Ascending aorta (tissue), 2 donors: ENCODE data around the gene EPB41L5. TPM values are rescaled to one million over a fixed set of nuclear protein-coding genes. Genes with fewer than 3 reads are reported as not detected.

ENCODE experiments used
- DNase-seq, 2 donors: peaks; one replicate each; pipeline ENCODE4 v3.0.0-alpha.2; 2019; ENCODE audit warnings: low spot score in 2 of 2
- H3K27ac ChIP-seq, 2 donors: fragments of 200-600 bp; sonication (generic); one replicate each; pipeline ENCODE4 v1.5.1; 2016 to 2017; ENCODE audit warnings: mild to moderate bottlenecking in 1 of 2
- H3K27me3 ChIP-seq: fragments of 200-600 bp; sonication (generic); one replicate; pipeline ENCODE4 v1.5.1; 2017
- H3K36me3 ChIP-seq, 2 donors: fragments of 200-600 bp; sonication (generic); one replicate each; pipeline ENCODE4 v1.5.1; 2016
- H3K4me1 ChIP-seq, 2 donors: fragments of 200-600 bp; sonication (generic); one replicate each; pipeline ENCODE4 v1.5.1; 2016 to 2017; ENCODE audit warnings: mild to moderate bottlenecking in 1 of 2
- H3K4me3 ChIP-seq, 2 donors: fragments of 200-600 bp; sonication (generic); one replicate each; pipeline ENCODE4 v1.5.1; 2016 to 2017; ENCODE audit warnings: mild to moderate bottlenecking in 1 of 2
- H3K9me3 ChIP-seq, 2 donors: fragments of 200-600 bp; sonication (generic); one replicate each; pipeline ENCODE4 v1.5.1; 2016
- intact Hi-C: fragments of 100-400 bp; cut with DNase I; formaldehyde crosslinking; loops from one replicate; pipeline ENCODE4 v1.15.1; 2023
- total RNA-seq: library from RNA; depleted of rRNA; stranded (reverse); fragments of >200 nt; gene quantifications from one replicate; pipeline ENCODE4 v1.1.0, GENCODE V29; 2016
- TF ChIP-seq, protein P1 (sequence below), 3 experiments: fragments of 200-600 bp in 2 of 3; fragments of 450-650 bp in 1 of 3; sonication (generic) in 2 of 3; IDR thresholded peaks; one replicate each; pipeline ENCODE4 v1.5.1; 2016 to 2019; ENCODE audit warnings: antibody characterized with exemption in 3 of 3, mild to moderate bottlenecking in 1 of 3, moderate library complexity in 1 of 3

Gene EPB41L5
- total RNA-seq, 1 donor from 2014 or later, result 11.7 TPM

DNA sequence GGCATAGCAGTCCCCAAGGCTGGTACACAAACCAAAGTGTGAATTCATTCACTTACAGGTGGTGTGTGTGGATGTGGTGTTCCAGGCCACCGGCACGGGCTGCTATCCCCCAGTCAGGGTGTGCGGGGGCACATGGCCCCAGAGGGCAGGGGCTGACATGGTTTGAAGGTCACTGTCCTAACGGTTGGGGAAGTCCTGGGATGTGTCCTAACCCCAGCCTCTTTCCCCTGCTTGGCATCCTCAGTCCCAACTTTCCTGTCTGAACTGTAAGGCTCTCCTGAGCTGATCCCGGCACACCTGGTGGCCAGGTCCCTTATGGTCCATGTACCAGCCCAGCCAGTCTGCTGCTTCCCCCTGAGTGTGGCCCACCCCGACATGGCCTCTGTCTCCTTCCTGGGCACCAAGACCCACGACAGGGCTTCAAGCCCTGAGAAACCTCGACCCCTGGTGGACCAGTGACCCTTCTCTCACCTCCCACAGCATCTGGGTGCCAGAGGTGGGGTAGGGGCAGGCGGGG, 212.7 kb downstream of the EPB41L5 start:
- Histone ChIP-seq H3K4me3 (no peak overlapping the region), H3K9me3 (no peaks in the 10 kb centered on the region), H3K27ac (no peak overlapping the region), H3K4me1 (peaks cover 0 to 10% of the 10 kb centered on the region in 2 donors), H3K36me3 (peaks cover under 1 to 4% of the 10 kb centered on the region in 2 donors), H3K27me3 (no peaks in the 10 kb centered on the region)
- intact Hi-C loops, result loop anchor here (10.0 kb wide), 3 partner anchors 211 to 861 kb away; partner anchors contain the start of genes C2orf76, DBI and EPB41L5
- TF ChIP-seq, protein P1, sequence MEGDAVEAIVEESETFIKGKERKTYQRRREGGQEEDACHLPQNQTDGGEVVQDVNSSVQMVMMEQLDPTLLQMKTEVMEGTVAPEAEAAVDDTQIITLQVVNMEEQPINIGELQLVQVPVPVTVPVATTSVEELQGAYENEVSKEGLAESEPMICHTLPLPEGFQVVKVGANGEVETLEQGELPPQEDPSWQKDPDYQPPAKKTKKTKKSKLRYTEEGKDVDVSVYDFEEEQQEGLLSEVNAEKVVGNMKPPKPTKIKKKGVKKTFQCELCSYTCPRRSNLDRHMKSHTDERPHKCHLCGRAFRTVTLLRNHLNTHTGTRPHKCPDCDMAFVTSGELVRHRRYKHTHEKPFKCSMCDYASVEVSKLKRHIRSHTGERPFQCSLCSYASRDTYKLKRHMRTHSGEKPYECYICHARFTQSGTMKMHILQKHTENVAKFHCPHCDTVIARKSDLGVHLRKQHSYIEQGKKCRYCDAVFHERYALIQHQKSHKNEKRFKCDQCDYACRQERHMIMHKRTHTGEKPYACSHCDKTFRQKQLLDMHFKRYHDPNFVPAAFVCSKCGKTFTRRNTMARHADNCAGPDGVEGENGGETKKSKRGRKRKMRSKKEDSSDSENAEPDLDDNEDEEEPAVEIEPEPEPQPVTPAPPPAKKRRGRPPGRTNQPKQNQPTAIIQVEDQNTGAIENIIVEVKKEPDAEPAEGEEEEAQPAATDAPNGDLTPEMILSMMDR (IDR thresholded peaks at IDR 0.05), result no peak
- peak in 1 of 2 donors; percentile 56 for DNase-seq

DNA sequence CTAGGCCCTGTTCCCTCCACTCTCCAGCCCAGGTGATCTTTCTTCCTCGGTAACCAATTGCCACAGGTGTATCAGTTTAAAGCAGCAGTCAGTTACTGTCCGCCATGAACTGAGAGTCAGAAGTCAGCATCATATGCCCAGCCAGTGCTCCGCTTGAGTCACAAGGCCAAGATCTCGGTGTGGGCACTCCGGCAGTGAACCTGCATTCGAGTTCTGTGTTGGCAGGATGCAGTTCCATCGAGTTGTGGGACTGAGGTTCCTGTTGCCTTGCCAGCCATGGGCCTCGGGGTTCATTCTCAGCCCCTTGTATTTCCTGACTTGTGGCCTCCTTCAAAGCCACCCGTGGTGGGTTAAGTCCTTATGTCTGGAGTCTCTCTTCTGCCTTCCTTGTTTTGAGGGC, 213.4 kb downstream of the EPB41L5 start:
- Histone ChIP-seq H3K27me3 (no peaks in the 10 kb centered on the region), H3K36me3 (no peaks in the 10 kb centered on the region), H3K4me1 (peaks cover 0 to 10% of the 10 kb centered on the region in 2 donors), H3K4me3 (no peak overlapping the region), H3K9me3 (no peaks in the 10 kb centered on the region), H3K27ac (no peak overlapping the region)
- TF ChIP-seq, protein P1 (IDR thresholded peaks at IDR 0.05), result no peak
- intact Hi-C loops, result loop anchor here (10.0 kb wide), 3 partner anchors 212 to 862 kb away; partner anchors contain the start of genes C2orf76, DBI and EPB41L5
- peak in 1 of 2 donors; percentile 49 for DNase-seq

DNA sequence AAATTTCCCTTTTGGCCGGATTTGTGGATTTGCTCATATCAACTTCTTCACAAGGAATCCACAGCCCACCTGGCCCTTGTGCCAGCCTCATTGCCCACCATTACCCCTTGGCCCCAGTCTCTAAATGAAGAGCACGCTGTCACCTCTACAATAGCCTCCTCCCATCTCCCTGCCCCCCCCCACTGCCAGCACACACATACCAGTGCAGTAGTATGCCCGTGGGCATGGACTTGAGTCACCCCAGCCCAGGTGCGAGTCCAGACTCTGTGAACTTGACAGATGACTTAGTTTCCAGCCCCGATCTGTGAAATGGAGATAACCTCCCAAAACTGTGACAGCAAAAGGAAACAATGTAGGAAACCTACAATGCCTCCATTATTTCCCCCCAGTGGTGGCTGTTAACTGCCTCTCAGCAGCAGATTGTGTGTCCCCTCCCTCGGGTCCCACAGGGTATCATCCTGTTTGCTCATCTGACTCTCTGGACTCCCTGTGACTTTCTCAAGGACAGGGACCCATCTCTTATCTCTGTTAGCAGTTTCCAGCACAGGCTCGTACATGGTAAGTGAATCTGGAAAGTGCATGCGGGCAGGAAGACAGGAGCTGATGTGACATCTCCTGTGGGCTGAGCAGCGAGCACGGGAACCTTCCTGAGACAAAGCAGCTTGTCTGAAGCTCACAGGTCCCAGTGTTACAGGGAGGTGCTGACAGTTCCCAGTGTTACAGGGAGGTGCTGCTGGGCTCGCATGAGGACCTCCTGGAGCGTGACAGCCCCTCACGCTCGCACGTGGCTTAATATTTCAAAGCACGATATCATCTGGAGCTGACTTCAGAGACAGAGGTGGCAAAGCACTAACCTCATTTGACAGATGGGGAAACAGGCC, 214.5 kb downstream of the EPB41L5 start:
- no peak overlapping the region for H3K4me3 ChIP-seq

DNA sequence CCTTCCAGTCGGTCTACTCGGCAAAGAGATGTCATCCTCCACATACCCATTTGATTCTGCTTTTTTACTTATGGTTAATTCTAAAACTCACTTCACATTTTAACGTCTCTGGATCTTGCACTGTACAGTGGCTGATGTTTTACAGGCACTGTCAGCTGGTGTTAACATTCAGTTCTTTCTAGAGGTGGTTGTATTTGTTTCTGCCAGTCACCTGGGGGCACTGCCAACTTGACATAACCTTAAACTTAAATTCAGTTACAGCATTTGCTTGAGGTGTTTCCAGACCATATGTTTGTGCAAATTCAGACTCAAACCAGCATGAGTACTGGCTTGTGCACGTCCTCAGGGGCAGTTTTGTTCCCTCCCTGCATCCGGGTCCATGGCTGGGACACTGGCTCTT, 215.6 kb downstream of the EPB41L5 start:
- no peak overlapping the region for H3K4me3 ChIP-seq
- TF ChIP-seq, protein P1 (IDR thresholded peaks at IDR 0.05), result no peak
- H3K36me3 ChIP-seq, result no peaks in the 10 kb centered on the region
- H3K27ac ChIP-seq, result no peak overlapping the region
- H3K9me3 ChIP-seq, result no peaks in the 10 kb centered on the region
- H3K4me1 ChIP-seq, result peaks cover 0 to 8% of the 10 kb centered on the region in 2 donors
- intact Hi-C loops, result loop anchor here (10.0 kb wide), 3 partner anchors 214 to 864 kb away; partner anchors contain the start of genes C2orf76, DBI and EPB41L5
- no peaks in the 10 kb centered on the region for H3K27me3 ChIP-seq
- DNase-seq, result peak in 1 of 2 donors; percentile 30

More for the DNA sequence above, 214.5 kb downstream of the EPB41L5 start:
- Histone ChIP-seq H3K27ac (no peak overlapping the region), H3K4me1 (peaks cover 0 to 14% of the 10 kb centered on the region in 2 donors), H3K36me3 (no peaks in the 10 kb centered on the region), H3K9me3 (no peaks in the 10 kb centered on the region), H3K27me3 (no peaks in the 10 kb centered on the region)
- peak in 1 of 2 donors; percentile 52 for DNase-seq
- intact Hi-C loops, result loop anchor here (10.0 kb wide), 3 partner anchors 213 to 863 kb away; partner anchors contain the start of genes C2orf76, DBI and EPB41L5
- TF ChIP-seq, protein P1 (IDR thresholded peaks at IDR 0.05), result no peak

Other genes starting within 250 kb of the EPB41L5 start
- gene TMEM185B, start 210.3 kb downstream of the EPB41L5 start, total RNA-seq, result 31.8 TPM
- 21.7 TPM for gene RALB, start 239.8 kb downstream of the EPB41L5 start, total RNA-seq